GM19455 (cell line): Measurements from ENCODE around the gene NMRK2.

Experiments used
- ATAC-seq: cut with Tn5 transposase; IDR thresholded peaks from one replicate; pipeline ENCODE4 v1.9.1; 2021; ENCODE audit not compliant: unreplicated experiment

Gene NMRK2

DNA sequence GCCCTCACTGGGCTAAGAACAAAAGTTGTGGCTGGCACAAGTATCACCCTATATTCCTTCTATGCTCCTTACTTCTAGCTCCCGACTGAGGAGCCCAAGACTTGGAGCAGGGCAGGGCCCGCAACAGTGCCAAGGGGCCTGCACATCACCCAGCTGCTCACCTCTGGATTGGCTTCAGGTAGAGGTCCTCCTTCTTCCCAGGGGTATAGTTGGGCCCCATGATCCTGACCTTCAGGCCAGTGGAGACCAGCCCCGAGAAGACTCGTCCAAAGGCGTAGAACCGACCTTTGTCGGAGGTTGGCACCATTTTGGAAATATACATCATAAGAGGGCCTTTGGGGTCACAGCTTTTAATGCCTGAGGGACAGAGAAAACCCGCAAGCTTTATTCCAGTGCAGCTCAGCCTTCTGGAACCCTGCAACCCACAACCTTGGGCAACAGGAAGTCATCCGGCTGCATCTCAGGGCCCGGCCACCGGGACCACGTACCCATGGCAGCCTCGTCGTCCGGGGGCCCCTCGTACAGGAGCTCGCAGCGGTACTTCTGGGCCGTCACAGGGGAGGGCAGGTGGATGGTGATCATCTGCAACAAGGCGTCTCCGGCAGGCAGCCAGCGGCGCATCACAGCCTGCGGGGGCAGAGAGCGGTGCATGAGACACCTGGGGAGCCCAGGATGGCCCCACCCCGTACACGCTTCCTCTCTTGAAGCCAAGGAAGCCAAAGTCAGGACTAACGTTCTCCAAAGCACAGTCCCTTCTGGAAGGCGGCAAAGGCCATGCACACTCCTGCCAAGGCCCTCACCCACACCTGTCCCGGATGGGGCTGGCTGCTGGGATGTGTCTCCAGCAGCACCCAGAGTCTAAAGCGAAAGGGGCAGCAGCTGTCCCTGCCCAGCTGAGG is 47.7 kb downstream of the NMRK2 start:
- ATAC-seq, result no peak

DNA sequence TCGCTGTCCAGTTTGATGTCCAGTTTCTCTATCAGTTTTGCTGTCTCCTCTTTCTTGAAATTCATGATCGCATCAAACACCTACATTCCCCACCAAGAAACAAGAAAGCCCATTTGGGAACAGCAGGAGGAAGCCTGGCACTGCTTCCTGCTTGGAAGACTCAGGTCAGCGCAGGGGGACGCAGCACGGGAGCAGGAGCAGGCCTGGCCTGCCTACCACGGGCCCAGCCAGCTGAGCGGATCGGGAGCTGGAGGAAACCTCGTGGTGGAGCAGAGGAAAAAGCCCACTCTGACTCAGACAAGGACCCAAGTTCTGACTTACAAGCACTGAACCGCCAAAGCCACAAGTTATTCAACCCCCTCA is 48.5 kb downstream of the NMRK2 start:
- no peak for ATAC-seq

DNA sequence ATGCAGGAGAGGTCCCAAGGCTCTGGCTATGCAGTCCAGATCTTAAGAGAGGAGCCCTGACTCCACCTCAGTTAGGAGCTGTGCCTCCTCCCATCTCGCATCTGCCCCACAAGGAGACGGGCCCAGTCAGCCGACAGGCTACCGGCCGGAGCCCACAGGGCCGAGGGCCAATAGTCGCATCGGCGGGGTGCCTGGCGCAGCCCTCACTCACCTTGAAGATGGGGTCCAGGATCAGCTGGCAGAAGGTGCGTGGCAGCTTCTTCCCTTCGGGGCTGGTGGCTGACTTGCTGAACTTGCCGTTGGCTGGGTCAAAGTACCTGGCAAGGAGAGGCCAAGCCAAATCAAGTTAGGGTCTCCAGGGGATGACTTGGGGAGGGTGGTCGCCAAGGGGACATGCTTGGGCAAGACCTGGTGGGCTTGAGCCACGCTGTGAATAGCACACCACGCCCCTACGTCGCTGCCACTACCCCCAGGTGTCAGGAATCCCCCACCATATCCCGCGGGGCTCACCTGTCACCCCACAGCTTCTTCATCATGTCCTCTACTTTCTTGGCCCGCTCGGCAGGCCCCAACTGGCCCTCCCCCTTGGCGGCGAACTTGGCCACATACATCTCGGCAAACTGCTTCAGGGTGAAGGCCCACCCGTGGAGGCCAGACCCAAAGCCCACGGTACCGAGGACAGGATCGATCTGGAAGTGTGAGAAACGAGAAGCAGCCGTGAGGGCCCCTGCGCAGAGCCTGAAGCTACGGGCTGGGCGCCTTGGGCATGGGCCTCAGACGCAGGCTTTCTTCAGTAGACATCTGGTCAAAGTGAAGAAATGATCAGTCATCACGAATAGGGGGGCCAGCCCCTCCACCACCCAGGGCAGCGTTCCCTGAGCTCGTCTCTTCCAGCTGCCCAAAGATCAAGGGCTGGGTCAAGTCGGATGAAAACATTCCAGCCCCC is 49.1 kb downstream of the NMRK2 start:
- no peak for ATAC-seq

DNA sequence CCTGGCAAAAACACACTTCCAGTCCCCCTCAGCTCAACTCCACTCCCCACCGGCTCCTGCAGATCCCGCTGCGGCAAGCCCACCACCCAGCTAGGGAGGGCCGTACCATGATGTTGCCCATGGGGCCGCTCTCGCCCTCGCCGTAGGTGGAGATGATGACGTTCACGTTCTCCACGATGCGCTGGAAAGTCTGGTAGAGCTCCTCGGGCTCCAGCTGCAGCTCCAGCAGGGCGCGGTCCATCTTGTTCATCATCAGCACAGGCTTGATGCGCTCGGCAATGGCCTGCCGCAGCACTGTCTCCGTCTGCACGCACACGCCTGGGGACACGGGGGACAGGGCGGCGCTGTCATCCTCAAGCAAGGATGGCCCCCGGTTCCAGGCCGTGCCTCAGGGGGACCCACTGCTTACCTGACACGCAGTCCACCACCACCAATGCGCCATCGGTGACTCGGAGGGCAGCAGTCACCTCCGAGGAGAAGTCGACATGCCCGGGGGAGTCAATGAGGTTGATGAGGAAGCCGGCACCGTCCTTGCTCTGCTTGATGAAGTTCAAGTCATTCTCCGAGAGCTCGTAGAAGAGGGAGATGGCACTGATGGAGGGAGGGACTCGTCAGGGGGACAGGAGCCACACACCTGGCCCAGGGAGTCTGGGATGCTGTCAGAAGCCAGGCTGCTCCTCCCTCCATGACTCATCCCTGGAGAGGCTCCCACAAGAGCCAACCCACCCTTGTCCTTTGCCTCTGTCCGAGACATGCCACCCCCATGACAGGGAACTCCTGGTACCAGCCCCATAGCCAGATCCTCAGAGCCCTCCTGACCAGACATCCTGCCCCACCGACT is 50.1 kb downstream of the NMRK2 start:
- no peak for ATAC-seq

DNA sequence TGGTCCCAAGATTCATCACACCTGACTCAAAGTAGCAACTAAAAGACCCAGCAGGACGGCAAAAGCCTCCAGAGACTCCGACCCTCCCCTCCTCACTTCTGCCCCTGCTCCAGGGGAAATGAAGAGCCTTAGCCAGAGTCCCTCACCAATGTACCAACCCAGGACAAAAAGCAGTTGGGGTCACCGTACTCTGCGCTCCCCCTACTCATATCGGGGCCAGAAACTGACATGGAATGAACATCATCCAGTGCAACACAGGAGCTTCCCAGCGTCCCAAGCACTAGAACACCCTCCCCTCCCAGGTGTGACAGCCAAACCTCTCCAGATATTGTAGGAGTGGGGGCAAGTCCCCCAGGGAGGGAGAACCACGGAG is 50.7 kb downstream of the NMRK2 start:
- ATAC-seq, result no peak

DNA sequence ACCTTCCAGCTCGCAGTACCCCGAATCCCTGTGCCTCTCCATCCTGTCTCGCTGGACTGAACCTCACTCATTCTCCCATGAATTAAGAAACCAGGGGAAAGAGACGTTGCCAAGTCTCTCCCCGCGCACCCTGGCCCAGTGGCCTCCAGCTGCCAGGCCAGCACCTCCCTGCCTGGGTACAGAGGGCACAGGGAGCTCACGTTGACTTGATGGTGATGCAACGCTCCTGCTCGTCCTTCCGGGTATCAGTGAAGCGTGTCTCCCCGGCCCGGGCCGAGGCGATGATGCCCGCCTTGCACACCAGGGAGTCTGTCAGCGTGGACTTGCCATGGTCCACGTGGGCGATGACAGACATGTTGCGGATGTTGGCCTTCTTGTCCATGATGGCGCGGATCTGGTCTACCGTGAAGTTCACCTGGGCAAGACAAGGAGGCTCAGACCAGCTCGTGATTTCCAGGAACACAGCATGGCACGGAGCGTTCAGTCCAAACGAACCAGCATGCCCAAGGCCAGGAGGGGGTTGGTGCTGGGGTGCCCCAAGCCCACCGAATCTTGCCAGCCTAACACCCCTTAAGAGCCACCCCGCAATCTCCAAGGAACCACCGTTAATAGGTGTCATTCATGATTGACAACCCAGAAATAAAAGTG is 51.2 kb downstream of the NMRK2 start:
- no peak for ATAC-seq

DNA sequence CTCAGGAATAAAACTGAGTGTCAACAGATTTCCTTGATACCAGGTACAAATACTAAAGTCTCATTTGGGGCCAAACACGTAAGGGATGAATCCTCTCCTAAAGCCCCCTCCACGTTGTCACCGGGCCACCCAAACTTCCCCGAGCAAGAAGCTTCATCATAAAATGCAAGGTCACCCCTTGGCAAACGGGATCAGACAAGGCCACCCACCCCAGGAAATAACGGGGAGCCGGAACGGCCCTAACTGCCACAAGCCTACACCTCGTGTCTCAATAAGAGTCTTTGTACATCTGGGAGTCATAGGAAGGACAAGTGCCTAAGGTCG is 51.7 kb downstream of the NMRK2 start:
- ATAC-seq, result no peak

DNA sequence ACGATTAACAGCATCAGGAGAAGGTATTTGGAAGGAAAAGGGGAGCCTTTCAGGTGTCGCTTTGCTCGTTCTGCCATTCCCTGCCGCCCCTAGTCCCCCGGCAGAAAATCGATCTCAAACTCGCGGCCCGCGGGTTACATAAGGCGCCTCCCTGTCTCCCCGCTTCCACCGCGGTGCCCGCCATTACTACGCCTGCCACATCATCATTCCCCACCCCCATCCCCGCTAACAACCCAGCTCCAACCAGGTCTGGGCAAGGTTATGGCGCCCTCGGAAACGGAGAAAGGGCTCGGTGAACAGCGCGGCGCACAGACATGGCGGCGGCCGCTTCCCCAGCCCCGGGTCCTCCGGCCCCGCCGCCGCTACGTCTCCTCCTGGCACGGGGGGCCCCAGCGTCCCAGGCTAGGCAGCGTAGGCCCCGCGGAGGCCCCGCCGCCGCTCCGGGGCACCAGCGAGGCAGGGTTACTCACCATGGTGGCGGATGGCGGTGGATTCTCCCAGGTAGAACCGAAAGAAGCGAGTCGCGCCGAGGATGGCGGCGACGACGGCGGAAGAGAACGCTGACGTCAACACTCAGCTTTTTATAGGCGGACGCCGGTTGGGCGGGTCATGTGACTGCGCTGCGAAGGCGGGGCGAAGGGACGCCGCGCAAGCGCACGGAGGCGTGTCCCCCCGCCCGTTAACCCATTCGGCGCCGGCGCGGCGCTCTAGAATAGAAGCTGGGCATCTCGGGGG is 52.2 kb downstream of the NMRK2 start, which contains the start of gene EEF2:
TSS of gene EEF2 (minus strand) at position 556 of the 735 bp plus-strand sequence. CDS start at position 473, 83 bp downstream.
- peak; percentile 38 for ATAC-seq

DNA sequence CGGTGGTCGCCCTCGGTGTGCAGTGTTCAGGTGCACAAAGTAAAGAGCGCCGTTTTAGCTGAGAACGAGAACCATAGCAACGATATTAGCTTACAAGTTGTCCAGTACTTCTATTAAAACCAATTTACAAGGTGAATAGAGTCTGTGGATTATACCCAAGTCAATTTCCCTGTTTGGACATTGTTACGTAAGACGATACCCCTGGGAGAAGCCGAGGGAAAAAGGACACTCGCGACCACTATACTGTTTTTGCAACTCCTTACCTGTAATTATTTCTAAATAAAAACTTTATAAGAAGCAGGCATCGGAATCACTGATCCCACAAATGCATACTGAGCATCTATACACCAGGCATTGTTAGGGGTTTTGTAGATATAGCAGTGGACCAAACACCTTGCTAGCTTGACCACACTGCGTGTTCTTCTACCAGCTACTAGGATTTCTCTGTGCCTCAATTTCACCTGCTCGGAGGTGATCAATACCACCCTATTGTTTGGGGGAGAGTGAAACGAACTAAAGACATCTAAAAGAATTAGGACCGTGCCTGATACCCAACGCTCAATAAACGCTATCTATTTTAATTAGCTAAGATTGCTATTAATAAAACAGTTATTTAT is 52.9 kb downstream of the NMRK2 start:
- ATAC-seq, result no peak

DNA sequence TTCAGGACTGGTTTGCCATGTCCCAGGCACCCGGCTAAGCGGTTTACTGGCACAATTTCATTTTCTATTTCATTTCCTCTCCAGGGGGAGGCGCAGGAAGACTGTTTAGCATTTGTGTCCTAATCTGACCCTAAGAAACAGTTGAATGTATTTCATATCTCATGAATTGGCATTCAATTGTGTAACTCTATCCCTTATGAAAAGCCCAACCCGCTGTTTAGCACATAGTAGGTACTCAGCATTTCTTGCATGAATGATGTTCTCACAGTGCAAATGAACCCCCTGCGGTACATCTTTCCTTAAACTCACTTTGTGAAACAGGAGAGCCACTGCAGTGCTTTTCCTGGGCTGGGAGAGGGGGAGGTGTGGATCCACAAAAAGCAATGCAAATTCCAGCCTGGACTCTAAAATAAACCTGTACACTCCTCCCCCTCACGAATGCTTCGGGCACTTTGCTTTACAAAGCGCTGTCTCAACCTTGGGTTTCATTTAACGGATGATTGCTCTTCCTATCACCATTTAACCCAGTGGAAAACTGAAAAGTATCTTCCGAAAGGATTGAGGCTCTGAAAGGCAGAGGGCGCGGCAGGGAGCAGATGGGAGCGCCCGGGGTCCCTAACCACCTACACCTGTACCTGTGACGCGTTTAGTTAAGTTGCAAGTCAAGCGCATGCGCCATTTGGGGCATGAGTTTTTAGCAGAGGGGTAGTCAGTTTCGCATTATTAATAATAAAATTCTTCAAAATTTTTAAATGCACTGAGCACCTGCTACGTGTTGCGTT is 53.6 kb downstream of the NMRK2 start:
- ATAC-seq, result no peak

DNA sequence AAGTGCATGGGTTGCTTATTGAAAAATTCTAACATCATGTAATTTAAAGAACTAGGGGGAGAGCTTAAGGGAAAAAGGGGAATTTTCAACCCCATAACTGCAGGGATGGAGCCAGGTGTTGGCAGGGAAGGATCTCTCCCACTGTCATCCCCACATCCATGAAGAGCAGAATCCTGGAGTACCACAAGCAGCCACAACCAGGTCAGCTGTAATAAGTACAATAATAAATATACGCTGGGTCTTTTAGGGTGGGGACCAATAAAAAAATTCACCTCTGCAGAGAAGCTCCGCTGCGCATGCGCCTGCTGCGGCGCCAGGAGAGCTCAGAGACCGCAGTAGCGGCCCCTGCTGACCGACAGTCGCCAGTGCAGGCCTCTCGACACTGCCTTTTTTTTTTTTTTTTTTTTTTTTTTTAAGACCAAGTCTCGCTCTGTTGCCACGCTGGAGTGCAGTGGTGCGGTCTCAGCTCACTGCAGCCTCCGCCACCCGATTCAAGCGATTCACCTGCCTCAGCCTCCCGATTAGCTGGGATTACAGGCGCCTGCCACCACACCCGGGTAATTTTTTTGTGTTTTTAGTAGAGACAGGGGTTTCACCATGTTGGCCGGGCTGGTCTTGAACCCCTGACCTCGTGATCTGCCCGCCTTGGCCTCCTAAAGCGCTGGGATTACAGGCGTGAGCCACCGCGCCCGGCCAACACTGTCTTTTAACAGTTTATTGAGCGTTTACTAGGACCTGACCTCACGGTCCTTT is 54.9 kb downstream of the NMRK2 start:
- ATAC-seq, result no peak

DNA sequence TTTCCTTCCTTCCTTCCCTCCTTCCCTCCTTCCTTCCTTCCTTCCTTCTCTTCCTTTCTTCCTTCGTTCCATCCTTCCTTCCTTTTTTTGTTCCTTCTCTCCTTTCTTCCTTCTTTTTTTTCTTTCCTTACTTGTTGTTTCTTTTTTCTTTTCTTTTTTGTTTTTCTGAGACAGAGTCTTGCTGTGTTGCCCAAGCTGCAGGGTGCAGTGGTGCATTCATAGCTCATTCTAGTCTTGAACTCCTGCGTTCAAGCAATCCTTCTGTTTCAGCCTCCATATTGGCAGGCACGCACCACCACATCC is 57.9 kb downstream of the NMRK2 start:
- no peak for ATAC-seq
